ENCODE measurements around the gene TIGAR. TPM values are rescaled to one million over a fixed set of nuclear protein-coding genes. Genes with fewer than 3 reads are reported as not detected.

The TIGAR gene
- total RNA-seq, 2 experiments from 2014 or later, result 5.3 to 7.1 TPM

DNA sequence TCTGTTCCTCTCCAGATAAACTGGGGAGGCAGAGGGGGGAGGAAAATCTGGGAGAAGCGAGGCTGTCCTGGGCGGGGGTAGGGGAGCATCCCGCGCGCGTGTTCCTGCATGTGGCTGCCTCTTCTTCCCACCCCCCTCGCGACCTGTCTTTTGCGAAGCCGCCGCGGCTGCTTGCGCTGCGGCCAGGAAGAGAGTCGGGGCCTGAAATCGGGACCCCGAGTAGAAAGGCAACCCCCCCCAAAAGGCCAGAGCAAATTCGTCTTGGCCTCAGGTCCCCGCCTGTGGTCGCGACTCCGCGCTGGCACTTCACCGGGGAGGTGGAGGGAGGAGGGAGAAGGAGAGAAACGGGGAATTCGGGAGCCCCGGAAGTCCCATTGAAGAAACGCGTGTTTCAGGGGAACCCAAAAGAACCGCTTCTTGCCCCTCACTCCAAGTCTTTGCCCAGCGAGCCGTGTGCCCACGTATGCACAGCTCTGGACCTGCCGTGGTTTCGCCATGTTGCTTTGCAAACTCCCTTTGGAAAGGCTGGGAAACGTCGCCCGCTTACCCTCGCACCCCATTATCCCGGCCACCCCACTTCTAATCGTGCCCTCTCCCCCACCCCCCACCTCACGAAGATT lies 46.5 kb upstream of the TIGAR start:
- Mint-ChIP-seq H3K27ac (peak overlapping the region; percentile 99), H3K4me3 (peak overlapping the region; percentile 95), H3K36me3 (ENCODE audit: low read depth) (peaks cover 78% of the 10 kb centered on the region), H3K4me1 (ENCODE audit: low read depth) (peaks cover 54% of the 10 kb centered on the region), H3K9me3 (no peaks in the 10 kb centered on the region), H3K27me3 (no peaks in the 10 kb centered on the region)
- H3K27me3 ChIP-seq (ENCODE audit: control insufficient read depth in 1 of 2, insufficient read depth in 2 of 2, low read length in 2 of 2), result no peaks in the 10 kb centered on the region
- no peaks in the 10 kb centered on the region for H3K9me3 ChIP-seq (ENCODE audit: control insufficient read depth in 1 of 2, insufficient read depth in 1 of 2, low read length in 2 of 2)
- intact Hi-C loops (cut with DNase I, micrococcal nuclease), result loop anchor here (5.0 to 10.0 kb wide), 4 partner anchors 132 to 617 kb away; no protein-coding TSS in a partner anchor
- H3K4me1 ChIP-seq (ENCODE audit: insufficient read depth, low read length), result peaks cover 78% of the 10 kb centered on the region
- peaks cover 37% of the 10 kb centered on the region for H3K36me3 ChIP-seq (ENCODE audit: insufficient read depth, low read length)
- DNase-seq (peak in 7 of 14 experiments; percentile 16 to 63 (median 41)), ATAC-seq (ENCODE audit: poor library complexity) (no peak)
- TF ChIP-seq, protein P1, sequence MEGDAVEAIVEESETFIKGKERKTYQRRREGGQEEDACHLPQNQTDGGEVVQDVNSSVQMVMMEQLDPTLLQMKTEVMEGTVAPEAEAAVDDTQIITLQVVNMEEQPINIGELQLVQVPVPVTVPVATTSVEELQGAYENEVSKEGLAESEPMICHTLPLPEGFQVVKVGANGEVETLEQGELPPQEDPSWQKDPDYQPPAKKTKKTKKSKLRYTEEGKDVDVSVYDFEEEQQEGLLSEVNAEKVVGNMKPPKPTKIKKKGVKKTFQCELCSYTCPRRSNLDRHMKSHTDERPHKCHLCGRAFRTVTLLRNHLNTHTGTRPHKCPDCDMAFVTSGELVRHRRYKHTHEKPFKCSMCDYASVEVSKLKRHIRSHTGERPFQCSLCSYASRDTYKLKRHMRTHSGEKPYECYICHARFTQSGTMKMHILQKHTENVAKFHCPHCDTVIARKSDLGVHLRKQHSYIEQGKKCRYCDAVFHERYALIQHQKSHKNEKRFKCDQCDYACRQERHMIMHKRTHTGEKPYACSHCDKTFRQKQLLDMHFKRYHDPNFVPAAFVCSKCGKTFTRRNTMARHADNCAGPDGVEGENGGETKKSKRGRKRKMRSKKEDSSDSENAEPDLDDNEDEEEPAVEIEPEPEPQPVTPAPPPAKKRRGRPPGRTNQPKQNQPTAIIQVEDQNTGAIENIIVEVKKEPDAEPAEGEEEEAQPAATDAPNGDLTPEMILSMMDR (IDR thresholded peaks at IDR 0.05), result no peak
- H3K4me3 ChIP-seq (ENCODE audit: low read length), result peak overlapping the region; percentile 95
- POLR2A ChIA-PET, result interaction anchor here (0.7 to 10.1 kb wide), 14 partner anchors 14 to 401 kb away, joined by 3 to 113 read pairs (median 16); partner anchors contain the start of genes PARP11 and TIGAR
- CTCF ChIA-PET, result interaction anchor here (3.2 to 3.4 kb wide), 2 partner anchors 24 to 131 kb away, joined by 42 to 56 read pairs; no protein-coding TSS in a partner anchor
- peak overlapping the region; percentile 82 to 86 for H3K27ac ChIP-seq (ENCODE audit: low read depth in 1 of 2, low read length in 2 of 2)

DNA sequence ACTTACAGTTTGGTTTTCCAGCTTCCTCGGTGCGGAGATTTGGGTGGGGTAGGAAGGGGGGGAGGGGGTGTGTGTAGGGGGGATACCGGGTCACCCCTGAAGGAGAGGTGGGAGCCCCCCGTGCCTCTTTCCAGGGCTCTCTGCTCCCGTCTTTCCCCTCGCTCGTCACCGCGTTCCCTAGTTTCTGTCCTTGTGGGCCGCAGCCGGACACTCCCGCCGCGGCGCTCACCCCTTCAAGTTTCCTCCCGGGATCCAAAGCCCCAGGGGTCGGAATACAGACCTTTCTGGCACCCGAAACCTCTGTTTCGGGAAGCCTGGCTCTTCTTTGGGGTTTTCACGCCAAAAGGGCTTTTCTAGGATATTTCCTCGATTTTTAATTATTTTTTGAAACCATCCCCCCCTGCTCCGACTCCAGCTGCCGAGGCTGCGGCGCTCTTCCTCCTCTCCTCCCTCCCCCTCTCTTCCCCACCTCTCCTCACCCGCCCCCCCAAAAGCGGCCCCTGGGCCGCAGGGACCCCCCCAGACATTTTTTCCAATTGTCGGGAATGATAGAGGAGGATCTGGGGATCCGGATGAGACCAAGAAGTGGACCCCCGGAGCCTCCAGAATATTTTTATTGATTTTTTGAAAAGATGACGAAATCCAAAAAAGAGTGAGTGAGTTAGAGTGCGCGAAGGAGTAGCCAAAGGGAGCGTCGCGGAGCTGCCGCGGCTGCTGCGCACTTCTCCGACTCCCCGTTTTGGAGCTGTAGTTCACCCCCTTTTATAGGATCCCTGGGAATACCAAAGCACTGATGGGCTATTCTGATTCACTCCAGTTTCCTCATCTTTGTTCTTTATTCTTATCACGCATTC lies 45.8 kb upstream of the TIGAR start:
- H3K4me3 ChIP-seq (ENCODE audit: low read length), result peak overlapping the region; percentile 95
- H3K4me3 Mint-ChIP-seq, result peak overlapping the region; percentile 95
- no peak for ATAC-seq (ENCODE audit: poor library complexity)
- H3K4me1 ChIP-seq (ENCODE audit: insufficient read depth, low read length), result peaks cover 79% of the 10 kb centered on the region
- H3K9me3 ChIP-seq (ENCODE audit: control insufficient read depth in 1 of 2, insufficient read depth in 1 of 2, low read length in 2 of 2), result no peaks in the 10 kb centered on the region
- ChIA-PET CTCF (interaction anchor here (0.6 to 4.3 kb wide), 9 partner anchors 11 to 389 kb away, joined by 3 to 72 read pairs (median 9); no protein-coding TSS in a partner anchor), POLR2A (interaction anchor here (0.6 to 10.1 kb wide), 16 partner anchors 14 to 402 kb away, joined by 3 to 113 read pairs (median 7); partner anchors contain the start of genes PARP11 and TIGAR)
- DNase-seq, result peak in 4 of 14 experiments; percentile 25 to 57 (median 44)
- peaks cover 44% of the 10 kb centered on the region for H3K36me3 ChIP-seq (ENCODE audit: insufficient read depth, low read length)
- peaks cover 61% of the 10 kb centered on the region for H3K4me1 Mint-ChIP-seq (ENCODE audit: low read depth)
- peaks cover 78% of the 10 kb centered on the region for H3K36me3 Mint-ChIP-seq (ENCODE audit: low read depth)
- H3K27ac Mint-ChIP-seq, result peak overlapping the region; percentile 99
- intact Hi-C loops (cut with DNase I, micrococcal nuclease), result loop anchor here (5.0 to 10.0 kb wide), 4 partner anchors 133 to 618 kb away; no protein-coding TSS in a partner anchor
- no peaks in the 10 kb centered on the region for H3K9me3 Mint-ChIP-seq
- TF ChIP-seq, protein P1 (IDR thresholded peaks at IDR 0.05), result no peak
- no peaks in the 10 kb centered on the region for H3K27me3 ChIP-seq (ENCODE audit: control insufficient read depth in 1 of 2, insufficient read depth in 2 of 2, low read length in 2 of 2)
- no peaks in the 10 kb centered on the region for H3K27me3 Mint-ChIP-seq
- peak overlapping the region; percentile 76 to 82 for H3K27ac ChIP-seq (ENCODE audit: low read depth in 1 of 2, low read length in 2 of 2)

DNA sequence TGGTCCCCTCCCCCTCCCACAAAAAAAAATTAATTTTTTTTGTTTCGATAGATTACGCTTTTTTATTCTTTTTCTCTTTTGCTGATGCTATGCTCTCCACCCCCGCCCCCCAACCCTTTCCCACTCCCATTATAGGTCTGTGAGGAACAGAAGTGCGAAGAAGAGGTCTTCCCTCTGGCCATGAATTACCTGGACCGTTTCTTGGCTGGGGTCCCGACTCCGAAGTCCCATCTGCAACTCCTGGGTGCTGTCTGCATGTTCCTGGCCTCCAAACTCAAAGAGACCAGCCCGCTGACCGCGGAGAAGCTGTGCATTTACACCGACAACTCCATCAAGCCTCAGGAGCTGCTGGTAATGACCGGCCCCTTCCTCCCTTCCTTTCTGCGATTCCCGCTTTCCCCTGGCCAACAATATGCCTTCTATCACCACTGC lies 45.1 kb upstream of the TIGAR start:
- no peaks in the 10 kb centered on the region for H3K9me3 Mint-ChIP-seq
- H3K27me3 Mint-ChIP-seq, result no peaks in the 10 kb centered on the region
- H3K27ac Mint-ChIP-seq, result peak overlapping the region; percentile 99
- H3K36me3 Mint-ChIP-seq (ENCODE audit: low read depth), result peaks cover 81% of the 10 kb centered on the region
- H3K4me3 Mint-ChIP-seq, result peak overlapping the region; percentile 95
- intact Hi-C loops (cut with DNase I, micrococcal nuclease), result loop anchor here (2.0 to 10.0 kb wide), 5 partner anchors 131 to 619 kb away; no protein-coding TSS in a partner anchor
- peak overlapping the region; percentile 76 to 82 for H3K27ac ChIP-seq (ENCODE audit: low read depth in 1 of 2, low read length in 2 of 2)
- no peak for ATAC-seq (ENCODE audit: poor library complexity)
- TF ChIP-seq, protein P1 (IDR thresholded peaks at IDR 0.05), result no peak
- H3K4me1 Mint-ChIP-seq (ENCODE audit: low read depth), result peaks cover 64% of the 10 kb centered on the region
- ChIA-PET POLR2A (interaction anchor here (0.6 to 10.1 kb wide), 21 partner anchors 7 to 402 kb away, joined by 3 to 113 read pairs (median 7); partner anchors contain the start of genes PARP11 and TIGAR), CTCF (interaction anchor here (0.6 to 4.3 kb wide), 18 partner anchors 8 to 436 kb away, joined by 3 to 72 read pairs (median 8); no protein-coding TSS in a partner anchor)
- DNase-seq, result no peak
- no peaks in the 10 kb centered on the region for H3K27me3 ChIP-seq (ENCODE audit: control insufficient read depth in 1 of 2, insufficient read depth in 2 of 2, low read length in 2 of 2)
- H3K9me3 ChIP-seq (ENCODE audit: control insufficient read depth in 1 of 2, insufficient read depth in 1 of 2, low read length in 2 of 2), result no peaks in the 10 kb centered on the region
- H3K4me1 ChIP-seq (ENCODE audit: insufficient read depth, low read length), result peaks cover 80% of the 10 kb centered on the region
- H3K4me3 ChIP-seq (ENCODE audit: low read length), result peak overlapping the region; percentile 95
- peaks cover 51% of the 10 kb centered on the region for H3K36me3 ChIP-seq (ENCODE audit: insufficient read depth, low read length)
